ENCODE data around the gene FSD2. TPM values are rescaled to one million over a fixed set of nuclear protein-coding genes. Genes with fewer than 3 reads are reported as not detected.

FSD2 gene
- total and polyA plus RNA-seq, 2 of the 4 experiments (the other 2 are of a cell fraction): not detected

DNA sequence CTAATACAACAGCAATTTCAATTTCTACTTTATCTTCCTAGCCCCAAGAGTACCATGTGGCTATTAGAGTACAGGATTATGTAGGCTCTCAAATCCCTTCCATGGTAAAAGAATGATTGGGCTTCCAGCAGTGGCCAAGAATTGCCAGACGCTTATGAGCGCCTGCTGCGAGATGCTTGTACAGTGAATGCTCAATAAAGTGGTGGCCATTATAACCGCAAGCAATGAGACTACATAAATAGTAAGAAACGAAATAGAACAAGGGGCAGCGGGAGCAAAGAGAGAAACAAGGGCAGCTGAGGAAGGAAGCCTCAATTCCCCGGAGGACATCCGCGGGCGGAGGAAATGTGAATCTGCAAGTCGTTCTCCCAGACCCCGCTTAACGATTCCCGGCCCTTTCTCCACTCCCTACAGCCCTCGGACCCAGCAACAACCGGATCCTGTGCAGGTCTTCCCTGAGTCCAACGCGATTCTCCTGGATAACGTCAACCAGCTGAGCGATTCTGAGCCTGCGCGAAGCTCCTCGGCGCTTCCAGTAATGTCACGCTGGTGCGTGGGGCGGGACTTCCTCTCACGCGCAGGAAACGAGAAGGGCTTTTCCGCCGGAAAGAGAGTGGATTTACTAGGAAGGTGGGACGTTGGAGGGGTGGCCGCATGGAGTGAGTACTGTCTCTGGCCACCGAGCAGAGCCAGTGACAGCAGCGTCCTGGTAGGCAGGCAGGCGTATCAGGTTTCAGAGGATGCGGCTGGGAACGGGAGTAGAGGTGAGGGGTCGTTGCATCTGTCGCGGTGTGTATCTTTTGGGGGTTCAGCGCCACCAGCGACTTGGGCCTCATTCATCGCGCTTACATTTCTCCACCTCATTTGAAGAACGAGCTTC is 55.7 kb downstream of the FSD2 start (continued):
- TF ChIP-seq, protein P1, sequence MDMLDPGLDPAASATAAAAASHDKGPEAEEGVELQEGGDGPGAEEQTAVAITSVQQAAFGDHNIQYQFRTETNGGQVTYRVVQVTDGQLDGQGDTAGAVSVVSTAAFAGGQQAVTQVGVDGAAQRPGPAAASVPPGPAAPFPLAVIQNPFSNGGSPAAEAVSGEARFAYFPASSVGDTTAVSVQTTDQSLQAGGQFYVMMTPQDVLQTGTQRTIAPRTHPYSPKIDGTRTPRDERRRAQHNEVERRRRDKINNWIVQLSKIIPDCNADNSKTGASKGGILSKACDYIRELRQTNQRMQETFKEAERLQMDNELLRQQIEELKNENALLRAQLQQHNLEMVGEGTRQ (IDR thresholded peaks at IDR 0.05; ENCODE audit: low read depth, low read length): peak; percentile 55; the same call in 1 of the 2 replicates
- TF ChIP-seq MAFK (IDR thresholded peaks at IDR 0.05; ENCODE audit: low read depth, low read length): no peak

DNA sequence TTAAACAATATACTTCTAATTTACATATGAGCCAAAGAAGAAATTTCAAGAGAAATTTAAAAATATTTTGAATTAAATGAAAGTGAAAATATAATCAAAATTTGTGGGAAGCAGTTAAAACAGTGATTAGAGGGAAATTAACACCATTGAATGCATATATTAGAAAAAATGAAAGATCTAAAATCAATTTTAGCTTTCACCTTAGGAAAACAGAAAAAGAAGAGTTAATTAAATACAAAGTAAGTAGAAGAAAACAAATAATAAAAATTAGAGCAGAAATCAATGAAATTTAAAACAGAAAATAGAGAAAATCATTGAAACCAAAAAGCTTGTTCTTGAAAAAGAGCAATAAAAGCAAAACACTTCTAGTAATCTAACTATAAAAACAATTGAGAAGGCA is 57.6 kb downstream of the FSD2 start:
- in situ Hi-C loops (cut with MboI; ENCODE audit: low sequenced_read_pairs): no loop called here
- Histone ChIP-seq H3K18ac (ENCODE audit: low read depth, low read length) (no peak overlapping the region), H3K27ac (ENCODE audit: insufficient read depth, low read length) (no peak overlapping the region), H3K4me2 (ENCODE audit: low read depth, low read length) (no peak overlapping the region), H3K23ac (ENCODE audit: low read depth, low read length) (no peak overlapping the region), H2AK5ac (ENCODE audit: low read depth, low read length) (no peak overlapping the region), H3K56ac (ENCODE audit: extremely low read depth, insufficient read depth, low read length) (no peak overlapping the region), H2BK20ac (ENCODE audit: low read depth, low read length) (no peak overlapping the region), H3K9me3 (ENCODE audit: control insufficient read depth, insufficient read depth, low read length) (no peaks in the 10 kb centered on the region), H3K27me3 (ENCODE audit: control insufficient read depth, insufficient read depth, low read length) (no peaks in the 10 kb centered on the region), H2AK9ac (replicated peaks; ENCODE audit: low read depth, low read length, poor library complexity) (no peak overlapping the region), H3K4ac (ENCODE audit: low read depth, low read length) (no peak overlapping the region), H3K36me3 (ENCODE audit: control insufficient read depth, insufficient read depth, low read length) (0 out of 2 replicates have a peak, but pooled peaks cover 2% of the 10 kb centered on the region), H3K4me3 (ENCODE audit: insufficient read depth, low read depth, low read length) (no peak overlapping the region), H3K4me1 (ENCODE audit: control insufficient read depth, insufficient read depth, low read length) (peaks cover 2% of the 10 kb centered on the region; the same call in 1 of the 2 replicates), H3K14ac (replicated peaks; ENCODE audit: low read depth, low read length) (no peak overlapping the region), H3K9me1 (ENCODE audit: insufficient read depth, low read length) (no peaks in the 10 kb centered on the region; the same call in 1 of the 2 replicates), H2BK120ac (ENCODE audit: low read depth, low read length) (no peak overlapping the region), H4K5ac (ENCODE audit: low read depth, low read length) (no peak overlapping the region), H3K79me1 (ENCODE audit: low read depth in 1 of 2, low read length in 2 of 2) (peaks cover 19 to 28% of the 10 kb centered on the region in 2 experiments), H2BK15ac (ENCODE audit: low read depth, low read length) (no peak overlapping the region), H4K91ac (ENCODE audit: insufficient read depth, low read depth, low read length) (no peak overlapping the region), H4K20me1 (ENCODE audit: insufficient read depth, low read length) (peaks cover 5% of the 10 kb centered on the region; the same call in 1 of the 2 replicates), H2AFZ (replicated peaks; ENCODE audit: low read length, poor library complexity) (no peak overlapping the region), H2BK5ac (ENCODE audit: low read depth, low read length, poor library complexity, severe bottlenecking) (no peak overlapping the region), H4K8ac (ENCODE audit: low read depth in 2 of 2, low read length in 2 of 2) (no peak overlapping the region), H3K9ac (ENCODE audit: low read depth, low read length) (no peak overlapping the region)
- ChIA-PET POLR2A (ENCODE audit: unreplicated experiment) (no interaction called here), CTCF (no interaction called here)
- intact Hi-C loops (cut with micrococcal nuclease): no loop called here
- no peak for ATAC-seq (ENCODE audit: low read depth)
- DNase-seq: no peak
- BruUV-seq (replicated peaks): no TSS peak
- dilution Hi-C loops (cut with HindIII; ENCODE audit: low sequenced_read_pairs, unreplicated experiment): no loop called here
- no peak for TF ChIP-seq BHLHE40 (IDR thresholded peaks at IDR 0.05; ENCODE audit: low read depth, low read length)
- no peak for TF ChIP-seq CHD1 (IDR thresholded peaks at IDR 0.05; ENCODE audit: low read depth, low read length)
- no peak for TF ChIP-seq NFE2L2 (IDR thresholded peaks at IDR 0.05; ENCODE audit: low read depth, low read length)
- no peak for TF ChIP-seq POLR2A (IDR thresholded peaks at IDR 0.05; ENCODE audit: low read depth, low read length)
- no peak for TF ChIP-seq RFX5 (IDR thresholded peaks at IDR 0.05; ENCODE audit: low read depth, low read length)
- TF ChIP-seq, protein P2, sequence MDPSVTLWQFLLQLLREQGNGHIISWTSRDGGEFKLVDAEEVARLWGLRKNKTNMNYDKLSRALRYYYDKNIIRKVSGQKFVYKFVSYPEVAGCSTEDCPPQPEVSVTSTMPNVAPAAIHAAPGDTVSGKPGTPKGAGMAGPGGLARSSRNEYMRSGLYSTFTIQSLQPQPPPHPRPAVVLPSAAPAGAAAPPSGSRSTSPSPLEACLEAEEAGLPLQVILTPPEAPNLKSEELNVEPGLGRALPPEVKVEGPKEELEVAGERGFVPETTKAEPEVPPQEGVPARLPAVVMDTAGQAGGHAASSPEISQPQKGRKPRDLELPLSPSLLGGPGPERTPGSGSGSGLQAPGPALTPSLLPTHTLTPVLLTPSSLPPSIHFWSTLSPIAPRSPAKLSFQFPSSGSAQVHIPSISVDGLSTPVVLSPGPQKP (IDR thresholded peaks at IDR 0.05; ENCODE audit: borderline replicate concordance, low read depth, low read length): no peak
- TF ChIP-seq SMC3 (IDR thresholded peaks at IDR 0.05; ENCODE audit: low read depth, low read length): no peak
- no peak for TF ChIP-seq MAZ (IDR thresholded peaks at IDR 0.05; ENCODE audit: borderline replicate concordance, low read depth, low read length)
- no peak for TF ChIP-seq FOS (IDR thresholded peaks at IDR 0.05; ENCODE audit: low read depth, low read length)
- no peak for TF ChIP-seq RAD21 (IDR thresholded peaks at IDR 0.05; ENCODE audit: low read length)
- TF ChIP-seq, protein P3, sequence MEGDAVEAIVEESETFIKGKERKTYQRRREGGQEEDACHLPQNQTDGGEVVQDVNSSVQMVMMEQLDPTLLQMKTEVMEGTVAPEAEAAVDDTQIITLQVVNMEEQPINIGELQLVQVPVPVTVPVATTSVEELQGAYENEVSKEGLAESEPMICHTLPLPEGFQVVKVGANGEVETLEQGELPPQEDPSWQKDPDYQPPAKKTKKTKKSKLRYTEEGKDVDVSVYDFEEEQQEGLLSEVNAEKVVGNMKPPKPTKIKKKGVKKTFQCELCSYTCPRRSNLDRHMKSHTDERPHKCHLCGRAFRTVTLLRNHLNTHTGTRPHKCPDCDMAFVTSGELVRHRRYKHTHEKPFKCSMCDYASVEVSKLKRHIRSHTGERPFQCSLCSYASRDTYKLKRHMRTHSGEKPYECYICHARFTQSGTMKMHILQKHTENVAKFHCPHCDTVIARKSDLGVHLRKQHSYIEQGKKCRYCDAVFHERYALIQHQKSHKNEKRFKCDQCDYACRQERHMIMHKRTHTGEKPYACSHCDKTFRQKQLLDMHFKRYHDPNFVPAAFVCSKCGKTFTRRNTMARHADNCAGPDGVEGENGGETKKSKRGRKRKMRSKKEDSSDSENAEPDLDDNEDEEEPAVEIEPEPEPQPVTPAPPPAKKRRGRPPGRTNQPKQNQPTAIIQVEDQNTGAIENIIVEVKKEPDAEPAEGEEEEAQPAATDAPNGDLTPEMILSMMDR (conservative IDR thresholded peaks at IDR 0.05; ENCODE audit: low read depth, low read length): no peak

Measured in IMR-90 (cell line).